Iris pigment epithelial cell (primary cell): Measurements from ENCODE around the gene BCAS3.

Source experiments
- DNase-seq: peaks from one replicate; pipeline ENCODE4 v3.0.0-alpha.2; 2011; ENCODE audit warnings: low read depth

BCAS3 gene

DNA sequence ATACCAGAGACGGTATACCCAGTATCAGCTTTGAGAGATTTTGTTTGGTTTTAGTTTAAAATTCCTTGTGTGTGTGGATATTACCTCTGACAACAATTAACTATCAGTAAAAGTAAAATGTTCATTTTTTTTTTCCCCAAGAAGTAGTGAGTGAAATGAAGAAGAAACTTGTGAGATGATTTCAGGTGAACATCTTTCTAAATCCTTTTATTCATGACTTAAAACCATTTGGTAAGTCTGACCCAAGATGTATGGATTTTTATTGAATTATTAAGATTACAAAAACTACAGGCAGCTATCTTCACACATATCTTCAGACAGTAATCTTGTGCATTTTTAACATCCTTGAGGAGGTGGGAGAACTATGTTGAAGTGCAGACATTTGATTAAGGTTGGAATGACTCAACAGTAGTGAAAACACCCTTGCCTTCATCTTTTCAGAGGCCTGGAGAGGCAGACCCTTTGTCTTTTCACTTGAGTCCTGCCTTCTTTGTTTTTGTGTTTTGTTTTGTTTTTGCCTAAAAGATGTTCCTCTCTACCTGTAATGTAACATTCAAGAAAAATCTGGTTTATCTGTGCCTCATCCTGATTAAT lies 481.7 kb downstream of the BCAS3 start:
- DNase-seq, result peak; percentile 58

DNA sequence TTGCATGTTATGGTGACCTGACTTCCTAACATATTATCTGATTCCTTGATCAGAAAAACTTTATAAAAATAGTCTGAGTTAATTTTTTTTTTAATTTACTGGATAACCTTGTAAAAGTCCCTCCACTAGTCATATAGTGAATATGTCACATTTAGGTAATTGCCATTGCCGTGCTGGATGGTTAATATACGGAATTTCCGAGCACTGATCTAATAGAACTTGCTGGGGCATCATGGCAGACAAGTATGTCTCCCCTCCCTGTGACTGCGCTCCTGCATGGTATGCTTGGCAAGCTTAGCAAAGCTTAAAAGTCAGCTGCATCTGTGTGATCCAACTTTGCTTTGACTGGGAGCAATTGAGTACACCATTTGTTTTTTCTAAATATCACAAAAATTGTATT lies 482.6 kb downstream of the BCAS3 start:
- no peak for DNase-seq

DNA sequence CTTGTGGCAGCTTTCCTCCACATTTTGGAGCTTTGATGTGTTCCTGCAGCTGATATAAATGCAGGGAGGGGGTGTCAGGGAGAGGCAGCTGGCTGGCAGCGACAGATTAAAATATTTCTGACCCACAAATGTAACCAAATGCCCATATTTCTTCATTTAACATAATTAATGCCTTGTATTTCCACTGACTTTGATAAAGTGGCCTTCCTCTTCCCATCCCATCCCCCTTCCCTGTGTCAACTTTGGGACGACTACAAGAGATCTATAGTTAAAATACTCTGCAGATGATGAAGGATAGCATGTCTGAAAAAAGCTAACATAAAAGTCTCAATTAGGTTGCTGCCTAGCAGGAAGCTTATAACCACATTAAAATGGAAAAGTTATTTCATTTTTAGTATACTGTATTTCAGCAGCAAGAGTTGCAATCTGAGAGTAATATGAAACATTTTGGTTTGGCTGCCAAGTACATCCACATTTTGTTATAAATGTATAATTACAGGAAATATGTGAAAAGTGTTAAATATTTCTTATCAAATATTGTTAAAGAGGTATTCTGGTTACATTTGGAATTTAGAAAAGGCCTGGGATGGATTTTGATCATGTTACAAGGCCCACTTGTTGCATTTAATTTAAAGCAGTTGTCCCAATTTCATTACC lies 483.3 kb downstream of the BCAS3 start:
- no peak for DNase-seq

DNA sequence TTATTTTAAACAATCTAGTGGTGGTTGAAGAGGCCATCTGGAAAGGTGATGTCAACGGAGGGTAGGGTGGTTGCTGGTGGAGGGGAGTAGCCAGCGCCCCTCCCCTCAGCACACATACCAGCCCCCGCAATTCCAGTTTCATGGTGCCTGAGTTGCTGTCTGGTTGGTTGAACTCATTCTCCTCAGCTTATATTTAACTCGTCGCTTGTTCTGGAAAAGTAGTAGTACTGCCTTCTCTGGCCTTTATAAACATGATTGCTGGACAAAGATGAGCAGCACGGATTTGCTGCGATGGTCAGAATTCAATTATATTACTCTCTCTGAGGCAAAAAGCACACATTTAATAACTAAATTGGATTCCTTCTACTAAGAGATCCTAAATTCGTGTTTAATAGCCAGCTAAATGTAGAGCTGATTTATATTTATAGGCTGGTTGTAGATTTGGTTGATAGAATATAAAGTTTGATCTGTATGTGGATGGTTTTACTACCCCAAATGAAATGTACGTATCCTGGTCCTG lies 484.0 kb downstream of the BCAS3 start:
- DNase-seq, result no peak

DNA sequence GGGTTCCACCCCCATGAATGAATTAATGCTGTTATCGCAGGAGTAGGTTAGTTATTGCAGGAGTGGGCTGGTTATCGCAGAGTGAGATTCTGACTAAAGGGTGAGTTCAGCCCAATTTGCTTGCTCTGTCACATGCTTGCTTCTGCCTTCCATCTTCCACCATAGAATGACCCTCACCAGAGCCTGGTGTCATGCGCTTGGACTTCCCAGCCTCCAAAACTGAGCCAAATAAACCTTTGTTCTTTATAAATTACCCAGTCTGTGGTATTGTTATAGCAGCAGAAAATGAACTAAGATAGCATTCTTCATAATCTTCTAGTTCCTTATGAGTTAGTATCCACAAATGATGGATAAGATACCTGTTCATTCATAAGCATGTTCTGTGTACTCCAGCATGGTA lies 486.9 kb downstream of the BCAS3 start:
- no peak for DNase-seq

DNA sequence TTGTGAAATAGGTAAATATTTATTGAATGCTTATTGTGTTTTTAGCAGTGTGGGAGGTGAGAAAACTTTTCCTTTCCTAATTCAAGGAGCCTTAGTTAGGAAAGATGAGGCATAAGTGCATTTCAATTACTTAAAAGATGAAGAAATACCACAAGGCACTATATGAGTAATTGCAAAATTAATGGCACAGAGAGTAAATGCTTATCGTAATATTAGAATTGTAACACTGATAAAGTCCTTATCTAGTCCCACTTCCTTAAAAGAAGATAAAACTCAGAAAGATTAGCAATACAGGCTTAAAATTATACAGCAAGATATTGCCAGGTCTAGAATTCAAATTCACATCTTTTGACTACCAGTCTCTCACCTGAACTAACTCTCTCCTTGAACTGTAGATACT lies 489.4 kb downstream of the BCAS3 start:
- no peak for DNase-seq

GRCh38 chr17:61168506-61168905 lies 490.9 kb downstream of the BCAS3 start:
- DNase-seq, result peak; percentile 58

DNA sequence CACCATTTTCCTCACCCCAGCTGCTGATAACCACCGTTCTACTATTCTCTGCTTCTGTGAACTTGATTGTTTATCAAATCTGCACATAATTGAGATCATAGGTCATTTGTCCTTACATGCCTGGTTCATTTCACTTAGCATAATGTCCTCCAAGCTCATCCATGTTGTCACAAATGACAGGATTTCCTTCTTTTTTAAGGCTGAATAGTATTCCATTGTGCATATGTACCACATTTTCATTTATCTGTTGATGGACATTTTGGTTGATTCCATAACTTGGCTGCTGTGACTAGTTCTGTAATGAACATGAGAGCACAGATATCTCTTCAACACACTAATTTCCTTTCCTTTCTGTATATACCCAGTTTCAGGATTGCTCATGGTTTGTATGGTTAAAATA lies 496.7 kb downstream of the BCAS3 start:
- DNase-seq, result no peak

DNA sequence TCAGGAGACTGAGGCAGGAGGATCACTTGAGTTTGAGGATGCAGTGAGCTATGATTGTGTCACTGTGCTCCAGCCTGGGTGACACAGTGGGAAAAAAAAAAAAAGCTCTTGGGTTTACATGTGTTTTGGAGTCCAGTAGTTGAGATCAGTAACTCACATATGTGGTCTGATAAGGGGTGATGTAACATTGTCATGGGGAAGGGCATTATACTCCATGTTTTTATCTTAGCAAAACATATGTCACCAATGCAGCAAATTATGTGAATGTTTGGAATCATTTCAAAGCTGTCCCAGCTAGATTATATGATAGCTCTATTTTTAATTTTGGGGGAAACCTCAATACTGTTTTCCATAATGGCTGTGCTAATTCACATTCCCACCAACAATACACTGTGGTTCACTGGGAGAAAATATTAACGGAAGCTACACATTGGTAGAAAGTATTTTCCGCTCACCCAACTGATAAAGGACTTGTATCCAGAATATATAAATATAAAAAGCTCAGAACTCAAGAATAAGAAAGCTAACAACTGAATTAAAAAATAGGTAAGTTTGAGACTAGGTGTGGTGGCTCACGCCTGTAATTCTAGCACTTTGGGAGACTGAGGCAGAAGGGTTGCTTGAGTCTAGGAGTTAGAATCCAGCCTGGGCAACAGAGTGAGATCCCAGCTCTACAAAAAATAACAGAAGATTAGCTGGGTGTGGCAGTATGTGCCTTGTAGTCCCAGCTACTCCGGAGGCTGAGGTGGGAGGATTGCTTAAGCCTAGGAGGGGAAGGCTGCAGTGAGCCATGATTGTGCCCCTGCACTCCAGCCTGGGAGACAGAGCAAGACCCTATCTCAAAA lies 497.9 kb downstream of the BCAS3 start:
- no peak for DNase-seq

- DNase-seq, result no peak
These were observed 499.7 kb downstream of the BCAS3 start for GRCh38 chr17:61177351-61177750.

DNA sequence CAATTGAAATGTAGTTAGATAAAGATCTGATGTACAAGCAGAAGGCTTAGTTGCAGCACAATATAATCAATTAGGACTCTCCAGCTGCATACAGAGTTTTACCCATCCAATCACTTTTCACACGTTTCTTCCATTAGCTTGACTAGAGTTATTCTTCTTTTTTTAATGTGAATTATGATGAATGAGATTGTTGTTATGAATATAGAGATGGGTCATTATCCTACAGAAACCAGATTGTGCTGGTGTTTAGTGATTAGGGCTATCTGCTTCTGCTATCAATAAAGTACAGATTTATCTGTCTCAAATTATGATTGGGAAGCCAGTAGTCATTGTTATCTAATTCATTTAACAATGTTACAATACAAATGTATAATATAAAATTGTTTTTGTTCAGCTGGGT lies 500.6 kb downstream of the BCAS3 start:
- DNase-seq, result no peak

- no peak for DNase-seq
These were observed 501.7 kb downstream of the BCAS3 start for GRCh38 chr17:61179380-61179806.

- DNase-seq, result no peak
These were observed 506.1 kb downstream of the BCAS3 start for GRCh38 chr17:61183793-61184192.

- no peak for DNase-seq
These were observed 507.7 kb downstream of the BCAS3 start for GRCh38 chr17:61185385-61185784.

DNA sequence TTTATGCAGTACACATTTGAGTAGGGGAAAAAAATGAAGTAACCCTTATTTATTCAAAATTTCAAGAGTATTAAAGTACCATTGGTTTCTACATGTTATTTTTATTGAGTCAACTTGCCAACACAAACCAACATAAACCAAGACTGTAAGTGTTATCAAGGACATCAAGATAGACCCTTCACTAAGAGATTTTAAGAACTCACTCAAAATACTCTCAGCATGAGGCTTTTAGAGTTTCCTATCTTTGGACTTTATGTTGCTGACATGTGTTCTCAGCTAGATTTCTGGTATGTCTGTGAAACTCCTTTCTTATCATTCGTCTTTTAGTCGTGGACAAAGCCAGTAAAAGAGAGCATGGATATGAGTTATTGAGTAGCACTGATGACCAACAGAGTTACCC lies 509.4 kb downstream of the BCAS3 start:
- DNase-seq, result no peak

GRCh38 chr17:61188081-61188480 lies 510.4 kb downstream of the BCAS3 start:
- no peak for DNase-seq

DNA sequence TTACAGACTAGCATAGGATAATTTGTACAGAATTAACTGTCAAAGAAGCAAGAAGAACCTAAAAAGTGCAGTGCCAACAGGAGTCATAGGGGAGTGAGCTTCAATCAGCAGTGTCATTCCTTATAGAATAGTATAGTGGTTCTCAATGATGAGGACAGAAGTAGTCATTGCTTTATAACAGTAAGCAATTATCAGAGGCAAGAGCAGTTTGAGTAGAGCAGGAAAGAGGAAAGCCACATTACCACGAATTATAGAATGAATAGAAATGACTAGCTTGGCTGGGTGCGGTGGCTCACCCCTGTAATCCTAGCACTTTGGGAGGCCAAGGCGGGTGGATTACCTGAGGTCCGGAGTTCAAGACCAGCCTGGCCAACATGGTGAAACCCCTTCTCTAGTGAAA lies 512.3 kb downstream of the BCAS3 start:
- DNase-seq, result no peak

DNA sequence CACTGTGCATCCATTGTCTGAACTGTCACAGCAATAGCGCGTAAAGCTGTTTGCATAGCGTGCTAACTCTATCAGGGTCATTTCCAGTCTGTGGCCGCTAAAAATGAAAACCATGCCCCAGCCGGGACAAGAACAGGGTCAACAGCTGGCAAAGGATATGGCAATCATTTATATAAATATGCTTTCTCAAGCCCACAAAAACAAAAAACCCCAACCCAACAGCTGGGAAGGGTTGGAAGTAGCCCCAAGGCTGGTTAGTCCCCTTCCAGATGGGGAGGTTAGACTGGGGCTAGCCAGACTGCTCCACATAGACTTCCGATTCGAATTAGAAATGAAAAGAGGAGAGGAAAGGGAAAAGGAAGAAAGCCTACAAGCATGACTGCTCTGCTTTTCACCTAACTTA lies 518.7 kb downstream of the BCAS3 start:
- DNase-seq, result no peak

DNA sequence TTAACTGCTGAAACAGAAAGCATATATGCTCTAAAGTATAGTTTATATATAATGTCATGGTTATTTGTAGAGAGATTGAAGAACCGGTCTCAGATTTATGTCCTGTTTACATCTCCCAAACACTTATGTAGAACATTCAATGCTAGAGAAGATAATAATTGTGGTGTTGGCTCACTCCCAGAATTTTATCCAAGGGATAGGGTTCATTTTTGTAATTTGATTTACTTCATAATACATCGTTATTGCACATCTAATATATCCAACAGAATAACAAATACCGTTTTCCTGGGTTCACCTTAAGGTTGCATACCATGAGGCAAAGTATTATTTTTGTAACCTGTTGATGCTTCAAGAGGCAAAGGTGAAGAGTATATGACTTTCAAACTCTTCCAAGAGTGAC lies 519.1 kb downstream of the BCAS3 start:
- no peak for DNase-seq

- DNase-seq, result no peak
These were observed 522.0 kb downstream of the BCAS3 start for GRCh38 chr17:61199431-61200338.

- DNase-seq, result peak; percentile 74
These were observed 522.7 kb downstream of the BCAS3 start for GRCh38 chr17:61200339-61200715.

- peak; percentile 78 for DNase-seq
These were observed 523.6 kb downstream of the BCAS3 start for GRCh38 chr17:61201211-61201610.
